HG03280 (cell line): ENCODE results near the gene ACOT7.
"Not testable (repeated sequence)": the region's sequence is repeated elsewhere in the genome, so short reads cannot be mapped to it uniquely, and the experiment has no call there.

Experiments
- ATAC-seq: cut with Tn5 transposase; IDR thresholded peaks from one replicate; pipeline ENCODE4 v1.9.1; 2021; ENCODE audit warnings: mild to moderate bottlenecking, moderate library complexity; ENCODE audit not compliant: unreplicated experiment

The ACOT7 gene

GRCh38 chr1:6317098-6317760 lies 76.3 kb downstream of the ACOT7 start:
- no peak for ATAC-seq

GRCh38 chr1:6316240-6317097 lies 77.1 kb downstream of the ACOT7 start:
- no peak for ATAC-seq

- ATAC-seq, result no peak
Measured at GRCh38 chr1:6314503-6314902, 79.1 kb downstream of the ACOT7 start.

GRCh38 chr1:6313393-6314200 lies 80.0 kb downstream of the ACOT7 start:
- no peak for ATAC-seq

GRCh38 chr1:6310116-6310848 lies 83.3 kb downstream of the ACOT7 start:
- no peak for ATAC-seq

GRCh38 chr1:6309564-6309963 lies 84.0 kb downstream of the ACOT7 start:
- no peak for ATAC-seq

- no peak for ATAC-seq
Measured at GRCh38 chr1:6308449-6308848, 85.1 kb downstream of the ACOT7 start.

GRCh38 chr1:6307682-6308081 lies 85.9 kb downstream of the ACOT7 start:
- not testable (repeated sequence) for ATAC-seq

- no peak for ATAC-seq
Measured at GRCh38 chr1:6307099-6307498, 86.5 kb downstream of the ACOT7 start.

- no peak for ATAC-seq
Measured at GRCh38 chr1:6303397-6304012, 90.1 kb downstream of the ACOT7 start.

- ATAC-seq, result no peak
Measured at GRCh38 chr1:6302568-6302967, 91.0 kb downstream of the ACOT7 start.

GRCh38 chr1:6301526-6301925 lies 92.0 kb downstream of the ACOT7 start:
- no peak for ATAC-seq

GRCh38 chr1:6300342-6301048 lies 93.1 kb downstream of the ACOT7 start:
- no peak for ATAC-seq

GRCh38 chr1:6299557-6300165 lies 93.9 kb downstream of the ACOT7 start:
- no peak for ATAC-seq

GRCh38 chr1:6298940-6299465 lies 94.6 kb downstream of the ACOT7 start:
- ATAC-seq, result no peak

- no peak for ATAC-seq
Measured at GRCh38 chr1:6298530-6298929, 95.0 kb downstream of the ACOT7 start.

- ATAC-seq, result no peak
Measured at GRCh38 chr1:6295910-6296309, 97.7 kb downstream of the ACOT7 start.

GRCh38 chr1:6294890-6295556 lies 98.5 kb downstream of the ACOT7 start:
- no peak for ATAC-seq
